IPS-NIHi11 (cell line): ENCODE results near the gene IL1A.

Experiments
- DNase-seq: peaks from one replicate; pipeline ENCODE4 v3.0.0; 2012; ENCODE audit warnings: mixed read lengths, low spot score

The IL1A gene

DNA sequence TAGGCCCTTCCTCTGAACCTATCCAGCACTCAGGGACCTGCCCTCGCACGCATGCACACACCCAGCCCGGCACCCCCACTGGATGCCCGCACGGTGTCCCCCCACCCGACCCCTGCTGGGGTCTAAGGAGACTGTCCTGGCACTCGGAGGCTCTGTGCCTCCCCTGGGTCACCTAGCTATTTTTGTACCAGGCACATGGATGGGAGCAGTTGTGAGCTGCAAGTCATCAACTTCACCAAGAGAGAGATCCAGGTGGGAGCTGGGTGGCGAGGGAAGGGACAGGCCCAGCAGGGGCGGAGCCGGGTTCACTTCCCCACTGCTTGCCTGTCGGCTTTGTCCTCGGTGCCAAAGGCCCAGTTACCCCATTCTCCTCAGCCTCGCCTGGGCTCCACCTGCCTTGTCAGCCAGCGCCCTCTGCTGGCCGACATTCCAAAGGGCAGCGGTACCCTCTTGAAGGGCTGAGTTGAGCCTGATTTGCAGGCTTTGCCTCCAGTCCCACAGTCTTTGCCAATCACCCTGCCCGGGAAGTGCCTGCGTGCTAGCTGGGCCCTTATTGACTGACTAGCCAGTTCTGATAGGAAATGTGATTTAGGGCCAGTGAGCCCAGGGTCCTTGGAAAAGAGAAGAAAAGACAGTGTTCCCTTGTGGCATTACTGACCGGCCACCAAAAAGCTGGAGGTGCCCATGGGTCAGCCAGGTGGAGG lies 57.7 kb downstream of the IL1A start:
- DNase-seq = peak; percentile 98

DNA sequence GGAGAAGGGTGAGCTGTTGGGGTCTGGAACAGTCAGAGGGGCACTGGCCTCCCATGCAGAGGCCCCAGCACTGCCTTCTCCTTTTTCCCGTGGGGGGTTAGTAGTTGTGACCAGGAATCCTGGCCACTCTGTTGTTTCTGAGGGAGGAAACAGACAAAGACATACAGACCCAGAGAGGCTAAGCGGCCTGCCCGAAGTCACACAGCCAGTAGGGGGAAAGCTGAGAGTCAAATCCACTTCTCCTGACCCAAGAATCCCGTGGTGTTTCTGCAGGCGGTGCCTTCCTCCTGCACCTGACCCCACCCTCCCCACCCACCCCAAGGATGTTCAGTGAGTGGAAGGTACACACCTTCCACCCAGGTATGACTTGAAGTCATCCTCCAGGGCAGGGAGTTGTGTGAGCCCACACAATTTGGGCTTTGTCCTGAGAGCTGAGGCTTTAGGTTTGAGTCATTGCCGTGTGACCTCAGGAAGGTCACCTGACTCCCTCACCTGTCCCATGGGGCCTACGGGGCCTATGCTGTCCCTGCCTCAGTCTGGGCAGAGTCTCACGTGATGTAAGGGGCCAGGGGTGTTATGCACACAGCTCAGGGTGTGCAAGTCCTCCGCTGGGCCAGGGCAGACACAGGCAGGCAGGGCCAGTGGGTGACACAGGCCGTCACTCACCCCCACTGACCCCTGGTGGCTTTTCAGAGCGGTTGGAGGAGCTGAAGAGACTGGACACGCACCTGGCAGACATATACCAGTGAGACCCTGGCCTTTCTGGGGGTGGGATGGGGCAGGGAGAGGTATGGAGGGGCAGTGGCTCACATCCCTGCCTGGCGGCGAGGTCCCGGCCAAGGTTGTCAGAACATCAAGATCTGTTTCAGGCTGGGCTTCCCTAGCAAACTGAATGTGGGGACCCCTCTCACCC lies 58.5 kb downstream of the IL1A start:
- no peak for DNase-seq

DNA sequence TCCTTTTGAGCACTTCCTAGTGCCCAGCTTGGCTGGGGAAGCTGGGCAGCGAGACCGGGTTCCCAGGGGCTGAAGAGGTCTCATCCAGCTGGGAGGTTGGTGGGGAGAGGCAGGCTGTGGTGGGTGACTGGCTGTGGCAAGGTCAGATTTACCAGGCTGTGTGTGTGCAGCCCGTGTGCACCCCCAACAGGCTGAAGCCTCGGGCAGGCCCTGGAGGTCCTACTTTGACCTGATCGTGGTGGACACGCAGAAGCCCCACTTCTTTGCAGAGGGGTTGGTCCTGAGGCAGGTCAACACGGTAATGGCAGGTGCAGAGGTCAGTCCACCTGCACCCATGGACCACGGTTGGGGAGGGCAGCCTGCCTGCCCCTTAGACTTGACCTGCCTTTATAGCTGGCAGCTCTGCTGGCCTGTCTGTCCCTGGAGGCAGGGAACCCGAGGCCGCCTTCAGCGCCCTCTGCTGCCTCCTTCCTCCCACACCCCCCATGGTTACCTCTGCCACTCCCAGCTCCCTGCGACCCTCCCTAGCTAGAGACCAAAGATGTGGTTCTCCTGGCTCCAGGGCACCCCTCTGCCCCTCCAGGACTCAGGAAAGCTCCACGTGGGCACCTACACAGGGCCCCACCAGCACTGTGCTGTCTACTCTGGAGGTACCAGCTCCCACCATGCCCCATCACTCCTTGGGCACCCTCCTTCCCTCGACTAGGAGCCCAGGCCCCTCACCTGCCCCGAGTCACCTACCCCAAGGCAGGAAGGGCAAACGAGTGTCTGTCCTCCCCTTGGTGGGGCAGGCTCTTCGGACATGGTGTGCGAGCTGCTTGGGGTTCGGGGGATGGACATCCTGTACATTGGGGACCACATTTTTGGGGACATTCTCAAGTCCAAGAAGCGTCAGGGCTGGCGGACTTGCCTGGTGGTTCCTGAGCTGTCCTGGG lies 59.4 kb downstream of the IL1A start:
- peak; percentile 80 for DNase-seq

DNA sequence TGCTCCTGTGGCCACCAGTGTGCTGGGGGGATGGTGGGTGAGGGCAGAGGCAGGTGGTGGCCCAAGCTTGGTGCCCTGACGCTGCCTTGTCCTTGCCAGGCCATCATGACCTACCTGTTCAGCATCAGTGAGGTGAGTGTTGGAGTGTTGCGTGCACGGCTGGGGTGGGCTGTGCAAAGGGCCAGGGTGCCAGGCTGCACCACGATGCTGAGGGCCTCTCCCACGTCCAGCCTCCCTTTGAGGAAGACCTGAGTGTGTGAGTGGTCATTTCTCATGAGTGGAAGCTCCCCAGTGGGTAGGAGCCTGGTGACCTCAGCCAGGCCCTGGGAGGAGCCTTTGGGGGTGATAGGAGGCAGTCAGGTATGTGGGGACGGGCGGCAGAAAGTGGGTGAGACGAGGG lies 60.3 kb downstream of the IL1A start:
- DNase-seq = no peak
